Heart right ventricle (tissue), 16 donors: Measurements from ENCODE around the gene FPR1. TPM values are rescaled to one million over a fixed set of nuclear protein-coding genes. Genes with fewer than 3 reads are reported as not detected.

Experiments
- ATAC-seq, 8 donors: fragments of 200-7000 bp; cut with Tn5 transposase; one replicate each; pipeline ENCODE4 v1.9.1; 2020; ENCODE audit warnings: mild to moderate bottlenecking in 8 of 8, moderate library complexity in 8 of 8, moderate number of reproducible peaks in 1 of 8
- DNase-seq, 2 donors: peaks; one replicate each; pipeline ENCODE4 v3.0.0-alpha.2; 2020
- H3K27ac ChIP-seq, 10 donors: fragments of 200-600 bp; sonication (generic) in 2 of 10; one replicate each; pipeline versions ENCODE4 v1.5.0 to v1.8.0; 2020 to 2022; ENCODE audit warnings: mild to moderate bottlenecking in 3 of 10
- H3K27me3 ChIP-seq, 7 donors: fragments of 200-600 bp; one replicate each; pipeline ENCODE4 v1.8.0; 2021 to 2022; ENCODE audit warnings: mild to moderate bottlenecking in 2 of 7
- H3K36me3 ChIP-seq, 9 donors: fragments of 200-600 bp; sonication (generic) in 1 of 9; one replicate each; pipeline versions ENCODE4 v1.5.0 to v1.8.0; 2020 to 2022; ENCODE audit warnings: mild to moderate bottlenecking in 2 of 9
- H3K4me1 ChIP-seq, 9 donors: fragments of 200-600 bp; sonication (generic) in 1 of 9; one replicate each; pipeline versions ENCODE4 v1.5.0 to v1.8.0; 2020 to 2022; ENCODE audit warnings: mild to moderate bottlenecking in 4 of 9
- H3K4me3 ChIP-seq, 10 donors: fragments of 200-600 bp; sonication (generic) in 2 of 10; one replicate each; pipeline versions ENCODE4 v1.5.0 to v1.8.0; 2020 to 2022; ENCODE audit warnings: mild to moderate bottlenecking in 7 of 10, moderate library complexity in 2 of 10
- H3K9me3 ChIP-seq, 11 donors: fragments of 200-600 bp in 10 of 11; sonication (generic) in 2 of 11; one replicate each; pipeline versions ENCODE4 v1.5.0 to v1.8.0; 2013 to 2022; ENCODE audit warnings: mild to moderate bottlenecking in 2 of 11, control low read depth in 1 of 11, moderate library complexity in 1 of 11
- CTCF ChIP-seq, 9 donors: fragments of 200-600 bp; sonication (generic) in 2 of 9; IDR thresholded peaks; one replicate each; pipeline versions ENCODE4 v1.5.0 to v1.8.0; 2021 to 2022; ENCODE audit warnings: antibody characterized with exemption in 9 of 9, mild to moderate bottlenecking in 5 of 9, moderate library complexity in 1 of 9
- whole genome bisulfite sequencing, 2 donors: extraction: QIAGEN DNeasy Blood & Tissue Kit; methylation state at CpG; one replicate each; pipeline ENCODE4 v1.1.7; 2013; ENCODE audit warnings: inconsistent platforms in 1 of 2; 5-methylcytosine and 5-hydroxymethylcytosine counted together
- intact Hi-C, 10 donors: fragments of 100-400 bp; cut with DNase I; formaldehyde crosslinking; loops; one replicate each; pipeline versions ENCODE4 v1.11.1 to v1.14.2; 2022
- polyA plus RNA-seq, 2 donors: library from polyadenylated mRNA; stranded (reverse); fragments of 200-250 nt; gene quantifications; one replicate each; pipeline ENCODE4 v1.2.3, GENCODE V29; 2013
- total RNA-seq, 10 donors: library from RNA; stranded (reverse); fragmentation: NEBNext Ultra II Directional in 3 of 10; extraction: Animal tissue kit (Norgen Biotek cat#: 25700) in 3 of 10; gene quantifications; one replicate each; pipeline versions ENCODE4 v1.2.1 to v1.2.4, GENCODE V29; 2021 to 2023
- donor health status: Arrhythmogenic right ventricular cardiomyopathy.
- donor health status: ischemic (EF 13 %, LVEDD 7.1; RV severe dilation, severe dysfunction).
- donor health status: healthy with polysubstance abuse.
- donor health status: DM: no; HTN: yes; CAD: no.
- donor health status: DM: no; HTN: no; CAD: no.
- donor health status: ischemic (EF 25% LVEDD 6.9; RV normal size, moderate dysfunction).
- donor health status: ischemic (EF 25% LVEDD 5.7; RV mildly dilated, moderate dysfunction).
- donor health status: healthy.
- donor health status: DM: yes; HTN: yes; CAD: no.
- donor health status: Ischemic cardiomyopathy.
- donor health status: ischemic (EF 35%, LVEDD 5.7; RV mildly dilated, moderate dysfunction).
- donor health status: nonischemic (EF 11% LVEDD 7.7; RV severe dilation, severe dysfunction).
- donor health status: DM: yes; HTN: yes; CAD: no.
- donor health status: PGD.
- donor health status: ischemic (EF 29% LVEDD 5.4; RV normal size, mild dysfunction).
- donor health status: nonischemic (EF 23%, LVEDD 6.1; RV moderate dilation, normal function).

Gene FPR1
- total and polyA plus RNA-seq, 12 donors: 0.95 to 16.9 (median 3.8) TPM

GRCh38 chr19:51794885-51795490 is 43.3 kb upstream of the FPR1 start, which contains the start of gene FPR3:
TSS of gene FPR3 (plus strand) at chr19:51795157. CDS start at chr19:51823749, 28,592 bp downstream.
- DNase-seq (no peak), ATAC-seq (no peak)
- H3K27me3 ChIP-seq: no peaks in the 10 kb centered on the region
- 25 to 37% methylated on average over 2 of the region's 2 CpGs for WGBS, 2 donors
- TF ChIP-seq CTCF (IDR thresholded peaks at IDR 0.05): no peak
- peaks cover 0 to 7% (median 0%) of the 10 kb centered on the region in 11 donors for H3K9me3 ChIP-seq
- H3K4me1 ChIP-seq: peaks cover 10 to 44% (median 20%) of the 10 kb centered on the region in 9 donors
- H3K4me3 ChIP-seq: peak within 1 kb of the TSS in 5 of 10 donors; percentile 18 to 52 (median 32)
- no peaks in the 10 kb centered on the region for H3K36me3 ChIP-seq
- intact Hi-C loops: loop anchor here in 2 of 10 donors (5.0 kb wide), 1 partner anchor 108 kb away; no protein-coding TSS in a partner anchor
- peak within 1 kb of the TSS in 6 of 10 donors; percentile 30 to 98 (median 96) for H3K27ac ChIP-seq

- DNase-seq (no peak), ATAC-seq (no peak)
- intact Hi-C loops: no loop called here
- H3K9me3 ChIP-seq: peaks cover 0 to 7% (median 0%) of the 10 kb centered on the region in 11 donors
- H3K27ac ChIP-seq: peak overlapping the region in 1 of 10 donors; percentile 98
- no peak for TF ChIP-seq CTCF (IDR thresholded peaks at IDR 0.05)
- 84 to 85% methylated on average over 2 of the region's 2 CpGs for WGBS, 2 donors
- peaks cover 3 to 34% (median 12%) of the 10 kb centered on the region in 9 donors for H3K4me1 ChIP-seq
- H3K4me3 ChIP-seq: no peak overlapping the region
- no peaks in the 10 kb centered on the region for H3K36me3 ChIP-seq
- no peaks in the 10 kb centered on the region for H3K27me3 ChIP-seq
Observed at GRCh38 chr19:51793994-51794393, 42.3 kb upstream of the FPR1 start.

- no peak overlapping the region for H3K27ac ChIP-seq
- H3K36me3 ChIP-seq: no peaks in the 10 kb centered on the region
- no peak overlapping the region for H3K4me3 ChIP-seq
- intact Hi-C loops: no loop called here
- no peak for TF ChIP-seq CTCF (IDR thresholded peaks at IDR 0.05)
- H3K4me1 ChIP-seq: peaks cover 0 to 23% (median 5%) of the 10 kb centered on the region in 9 donors
- DNase-seq (no peak), ATAC-seq (no peak)
- peaks cover 0 to 7% (median 0%) of the 10 kb centered on the region in 11 donors for H3K9me3 ChIP-seq
- H3K27me3 ChIP-seq: no peaks in the 10 kb centered on the region
- 77 to 81% methylated on average over 2 of the region's 2 CpGs for WGBS, 2 donors
Observed at GRCh38 chr19:51792932-51793331, 41.3 kb upstream of the FPR1 start.

GRCh38 chr19:51789061-51789795 is 37.5 kb upstream of the FPR1 start:
- intact Hi-C loops: loop anchor here in 2 of 10 donors (10.0 kb wide), 1 partner anchor 314 kb away; the partner anchor contains the start of gene CEACAM18 (in 2 of the 2)
- no peaks in the 10 kb centered on the region for H3K36me3 ChIP-seq
- no peaks in the 10 kb centered on the region for H3K27me3 ChIP-seq
- peak overlapping the region in 3 of 10 donors; percentile 3 to 85 (median 25) for H3K27ac ChIP-seq
- WGBS, 2 donors: 82 to 86% methylated on average over 6 of the region's 6 CpGs
- ATAC-seq (peak in 5 of 8 donors; percentile 13 to 52 (median 41)), DNase-seq (no peak)
- peaks cover 0 to 47% (median 5%) of the 10 kb centered on the region in 9 donors for H3K4me1 ChIP-seq
- no peak for TF ChIP-seq CTCF (IDR thresholded peaks at IDR 0.05)
- no peak overlapping the region for H3K4me3 ChIP-seq
- peaks cover 0 to 7% (median 0%) of the 10 kb centered on the region in 11 donors for H3K9me3 ChIP-seq
